NCI-H510A treated with DMSO at 0.1 percent for 48 hours (cell line): Measurements from ENCODE around the gene ZCCHC24.

Experiments
- DNase-seq: peaks from one replicate; lab custom pipeline; 2025; lab: John Stamatoyannopoulos, UW

The ZCCHC24 gene

DNA sequence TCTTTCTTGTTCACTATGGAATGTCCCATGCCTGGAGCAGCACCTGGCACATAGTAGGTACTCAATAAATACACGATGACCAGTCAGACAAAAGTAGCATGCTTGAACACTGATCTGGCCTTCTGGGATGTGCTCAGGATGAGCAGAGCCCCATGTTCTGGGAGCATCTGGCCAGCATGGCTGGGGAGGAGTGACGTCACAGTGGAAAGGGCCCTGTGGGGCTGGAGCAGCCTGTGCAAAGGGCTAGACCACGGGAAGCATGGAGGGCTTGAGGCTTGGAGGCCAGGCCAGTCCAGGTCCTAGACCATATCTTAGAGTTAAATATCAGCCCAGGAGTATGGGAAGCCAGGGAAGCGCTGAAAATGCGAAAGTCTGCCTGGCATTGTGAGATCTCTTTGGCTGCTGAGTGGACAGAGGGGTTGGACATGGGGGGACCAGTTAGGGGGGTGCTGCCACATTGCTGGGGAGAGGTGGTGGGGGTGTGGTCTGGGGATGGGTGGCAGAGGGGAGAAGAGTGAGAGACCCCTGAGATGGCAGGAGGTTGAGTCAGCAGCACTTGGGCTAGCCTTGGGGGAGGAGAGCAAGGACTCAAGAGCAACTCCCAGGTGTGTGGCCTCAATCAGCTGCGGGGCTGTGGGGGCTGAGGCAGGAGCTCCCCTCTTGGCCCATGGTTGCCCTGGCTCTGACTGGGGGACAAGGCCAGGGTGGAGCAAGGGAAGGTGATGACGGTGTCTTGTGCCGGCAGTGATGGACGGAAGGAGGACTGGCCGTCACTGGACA, 34.9 kb downstream of the ZCCHC24 start:
- DNase-seq = no peak

DNA sequence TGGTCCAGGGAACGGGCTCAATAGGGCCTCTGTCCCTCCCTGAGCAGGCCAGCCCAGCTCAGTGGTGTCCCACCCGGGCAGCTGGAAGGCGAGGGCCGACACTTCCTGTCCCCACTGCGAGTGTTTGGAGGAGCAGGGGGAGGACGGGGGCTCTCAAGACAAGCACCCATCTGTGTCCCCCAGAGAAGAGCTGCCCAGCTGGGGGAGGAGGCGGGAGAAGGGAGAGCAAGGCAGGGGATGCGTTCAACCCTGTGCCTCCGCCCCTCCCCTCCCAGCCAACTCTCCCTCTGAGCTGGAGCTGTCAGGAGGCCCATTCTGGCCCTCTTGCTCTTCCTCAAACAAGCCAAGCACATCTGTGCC, 35.7 kb downstream of the ZCCHC24 start:
- no peak for DNase-seq

DNA sequence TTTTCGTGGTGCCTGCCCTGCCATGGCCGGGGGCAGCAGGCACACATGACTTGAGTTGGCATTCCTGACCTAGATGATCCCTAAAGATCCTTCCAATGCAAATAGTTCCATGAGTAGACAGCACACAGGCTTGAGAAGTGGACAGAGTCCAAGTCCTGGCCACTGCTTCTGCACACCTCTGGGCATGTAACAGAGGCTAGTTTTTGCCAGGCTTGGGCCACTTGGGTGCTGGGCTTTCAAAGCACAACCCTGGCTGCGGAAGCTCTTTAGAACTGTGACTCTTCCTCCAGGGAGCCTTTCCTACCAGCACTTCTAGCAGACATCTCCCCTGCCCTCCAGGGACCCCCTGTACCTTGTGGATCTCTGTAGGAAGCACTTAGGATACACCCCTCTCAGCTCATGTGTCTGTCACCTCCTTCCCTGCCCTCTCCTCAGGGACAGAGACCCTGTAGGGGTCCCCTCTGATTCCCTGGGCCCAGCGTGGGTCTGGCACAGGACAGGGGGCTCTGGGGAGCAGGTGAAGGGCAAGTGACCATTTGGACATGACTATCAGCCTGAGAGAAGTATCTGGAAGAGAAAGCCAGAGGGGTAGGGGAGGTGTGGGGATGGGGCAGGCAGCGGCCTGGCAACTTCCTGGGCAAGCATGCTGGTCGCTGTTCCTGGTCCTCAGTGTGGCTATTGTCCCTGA, 36.2 kb downstream of the ZCCHC24 start:
- no peak for DNase-seq

DNA sequence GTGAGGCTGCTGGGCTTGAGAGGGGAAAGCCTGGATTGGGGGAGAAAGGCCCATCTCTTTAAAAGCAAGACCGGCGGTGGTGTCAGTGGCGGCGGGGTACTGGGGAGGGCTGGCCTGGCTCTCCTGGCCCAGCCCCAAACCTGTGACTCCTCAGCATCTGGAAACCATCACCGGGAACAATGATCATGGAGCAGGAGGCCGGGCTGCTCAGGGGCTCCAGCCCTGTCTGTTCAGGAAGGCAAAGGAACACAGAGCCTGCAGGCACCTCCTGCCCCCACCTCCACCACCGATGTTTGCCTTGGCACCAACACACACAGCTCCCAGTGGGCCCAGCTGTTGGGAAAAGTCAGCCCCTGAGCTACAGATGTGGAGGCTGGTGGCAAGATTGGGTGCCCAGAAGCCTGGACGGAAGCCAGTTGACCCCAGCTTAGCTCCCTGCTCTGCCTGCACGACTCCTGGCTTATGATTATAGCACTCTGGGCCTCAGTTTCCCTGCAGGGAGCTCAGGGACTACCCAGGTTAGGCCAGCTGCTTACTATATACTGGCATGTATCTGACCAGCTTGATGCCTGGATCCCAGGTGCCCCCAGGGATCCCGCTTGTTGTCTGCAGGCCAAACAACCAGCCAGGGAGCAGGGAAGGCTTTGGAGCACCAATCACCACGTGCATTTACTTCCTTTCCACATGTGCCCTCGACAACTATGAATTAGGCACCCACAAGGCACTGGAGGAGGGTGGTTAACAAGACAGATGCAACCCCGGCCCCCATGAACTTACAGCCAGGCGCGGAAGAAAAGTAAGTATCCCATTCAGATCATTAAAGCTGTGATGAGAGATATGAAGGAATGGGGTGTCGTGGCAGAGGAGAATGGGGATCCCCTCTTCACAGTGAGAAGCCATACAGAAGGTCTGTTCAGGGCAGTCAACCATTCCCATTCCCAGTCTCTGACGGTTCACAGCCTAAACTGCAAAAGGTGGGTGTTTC, 37.3 kb downstream of the ZCCHC24 start:
- no peak for DNase-seq

DNA sequence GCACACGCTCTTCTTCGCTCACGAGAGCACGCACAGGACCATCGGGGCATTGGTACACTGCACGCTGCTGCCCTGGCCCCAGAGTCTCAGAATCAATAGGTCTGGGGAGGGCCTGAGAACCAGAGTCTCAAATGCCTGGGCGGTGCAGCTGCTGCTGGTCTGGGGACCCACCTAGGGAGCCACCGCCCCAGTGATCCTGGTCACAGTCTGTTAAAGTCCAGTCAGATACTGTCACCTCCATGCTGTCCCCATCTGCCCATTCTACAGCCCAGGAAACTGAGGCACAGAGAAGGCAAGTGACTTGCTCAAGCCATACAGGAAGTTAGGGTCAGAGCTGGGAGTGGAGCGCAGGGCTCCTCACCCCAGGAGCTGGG, 38.0 kb downstream of the ZCCHC24 start:
- DNase-seq = no peak

DNA sequence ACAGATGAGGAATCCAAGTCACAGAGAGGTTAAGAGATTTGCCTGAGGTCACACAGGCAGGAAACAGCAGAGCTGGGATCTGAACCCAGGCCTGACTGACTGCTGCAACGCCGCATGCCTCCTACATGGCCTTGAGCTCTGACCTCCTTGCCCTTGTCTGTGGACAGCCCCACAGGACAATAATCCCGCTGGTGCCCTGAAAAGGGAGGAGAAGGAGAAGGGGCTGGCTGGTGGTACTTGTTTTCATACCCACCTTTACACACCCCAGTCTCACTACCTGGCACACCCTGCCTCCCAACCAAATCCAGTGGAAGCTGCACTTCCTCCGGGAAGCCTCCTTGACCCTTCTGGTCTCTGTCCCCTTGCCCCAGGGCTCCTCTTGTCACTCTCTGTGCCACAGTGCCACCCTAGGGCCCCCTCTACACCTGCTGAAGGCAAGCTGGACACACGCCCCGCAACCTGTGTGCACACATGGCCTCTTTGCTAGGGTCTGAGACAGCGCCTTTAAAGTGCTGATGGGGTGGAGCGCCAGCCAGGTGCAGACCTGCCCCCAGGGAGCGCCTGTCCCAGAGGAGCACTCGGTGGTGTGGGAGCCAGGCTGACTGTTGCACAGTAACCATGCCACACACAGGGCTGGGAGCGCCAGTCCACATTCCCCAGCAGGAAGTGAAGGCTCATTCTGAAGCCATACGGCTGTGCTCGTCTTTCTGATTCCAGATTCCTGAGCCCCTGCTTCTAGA, 38.6 kb downstream of the ZCCHC24 start:
- peak; percentile 34 for DNase-seq

DNA sequence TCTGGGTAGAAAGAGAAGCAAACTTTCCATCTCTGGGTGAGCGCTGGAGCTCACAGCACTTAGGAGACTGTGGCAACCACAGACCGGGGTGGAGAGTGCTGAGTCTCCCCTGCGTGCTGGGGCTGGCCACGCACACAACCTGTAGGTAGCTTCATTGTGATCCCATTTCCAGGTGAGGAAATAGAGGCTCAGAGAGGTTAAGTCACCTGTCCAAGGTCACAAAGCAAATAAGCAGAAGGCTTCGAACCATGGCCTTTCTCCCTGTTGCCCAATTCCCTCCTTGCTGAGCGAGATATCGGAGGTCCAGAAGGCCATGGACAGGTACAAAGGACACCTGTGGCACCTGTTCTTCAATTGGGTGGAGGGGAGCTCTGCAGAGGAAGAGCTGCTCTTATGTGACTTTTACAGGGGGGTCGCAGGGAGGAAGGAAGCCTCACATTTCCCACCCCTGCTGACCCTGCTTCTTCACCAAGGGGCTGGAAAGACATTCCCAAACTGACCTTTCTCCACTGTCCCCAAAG, 39.4 kb downstream of the ZCCHC24 start:
- DNase-seq = no peak

DNA sequence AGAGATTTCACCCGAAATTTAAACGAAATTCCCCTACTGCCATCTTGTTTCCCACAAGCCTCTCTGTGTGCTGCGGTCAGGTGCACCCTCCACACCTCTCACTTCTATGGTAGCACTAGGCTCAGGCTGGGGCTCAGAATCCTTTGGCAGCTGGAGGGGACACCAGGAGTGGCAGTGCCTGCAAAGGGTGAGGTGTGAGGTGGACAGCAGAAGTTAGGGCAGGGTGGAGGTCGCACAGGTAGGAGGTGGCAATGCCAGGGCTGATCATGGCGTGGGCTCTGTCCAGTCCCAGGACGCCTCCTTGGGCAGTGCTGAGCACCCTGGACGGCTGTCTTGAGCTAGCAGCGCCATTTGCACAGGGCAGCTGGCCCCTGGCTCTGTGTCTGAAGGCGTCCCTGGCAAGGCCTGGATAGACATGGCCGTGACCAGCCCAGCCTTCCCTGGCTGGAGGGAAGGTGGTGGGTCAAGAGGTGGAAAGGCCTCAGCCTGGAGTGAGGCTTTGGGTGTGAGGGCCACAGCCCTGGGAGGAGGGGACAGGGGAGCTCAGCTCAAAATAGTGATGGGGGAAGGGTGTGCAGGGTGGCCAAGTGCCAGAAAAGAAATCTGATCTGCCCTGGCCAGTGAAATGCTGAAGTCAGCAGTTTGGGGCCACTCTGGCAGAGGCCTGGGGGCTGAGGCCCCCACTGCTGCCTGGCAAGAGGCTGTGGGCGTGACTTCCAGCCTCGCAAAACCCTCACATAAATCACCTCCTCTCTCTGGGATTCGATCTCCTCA, 40.0 kb downstream of the ZCCHC24 start:
- peak; percentile 55 for DNase-seq

DNA sequence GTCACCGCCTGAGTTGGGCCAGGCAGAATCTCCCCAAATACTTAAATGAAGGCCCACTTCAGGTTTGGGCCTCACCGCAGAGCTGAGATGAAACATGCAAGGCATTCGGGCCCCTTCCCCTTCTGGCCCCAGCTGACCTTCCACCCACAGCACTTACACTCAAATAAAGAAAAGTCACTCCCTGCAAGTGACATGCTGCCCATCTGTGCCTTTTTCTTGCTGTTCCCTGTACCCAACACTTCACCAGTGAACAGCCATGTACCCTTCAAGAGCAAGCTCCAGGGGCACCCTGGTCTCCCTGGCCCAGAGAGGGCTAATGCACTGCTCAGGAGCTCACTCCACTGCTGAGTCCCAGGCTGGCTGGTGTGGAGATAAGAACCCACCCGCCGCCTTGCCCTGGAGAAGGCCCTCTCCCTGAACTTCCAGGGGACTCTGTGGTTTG, 40.7 kb downstream of the ZCCHC24 start:
- no peak for DNase-seq

DNA sequence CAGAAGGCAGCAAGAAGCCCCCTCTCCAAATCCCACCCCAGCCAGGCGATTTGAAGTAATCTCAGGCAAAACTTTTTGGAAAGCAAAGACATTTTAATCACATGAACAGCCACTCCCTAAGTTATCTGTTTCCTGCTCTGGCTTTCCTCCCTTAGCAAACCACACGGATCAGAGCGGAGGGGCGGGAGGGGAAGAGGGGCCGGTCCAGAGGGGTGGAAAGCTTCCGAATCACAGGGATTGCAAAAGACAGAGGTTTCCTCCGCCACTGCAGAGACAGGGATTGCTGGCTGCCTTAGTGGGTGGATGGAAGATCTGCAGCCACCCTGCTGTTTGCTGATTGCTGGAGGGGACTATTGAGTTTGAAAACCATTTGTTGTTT, 41.2 kb downstream of the ZCCHC24 start:
- no peak for DNase-seq

DNA sequence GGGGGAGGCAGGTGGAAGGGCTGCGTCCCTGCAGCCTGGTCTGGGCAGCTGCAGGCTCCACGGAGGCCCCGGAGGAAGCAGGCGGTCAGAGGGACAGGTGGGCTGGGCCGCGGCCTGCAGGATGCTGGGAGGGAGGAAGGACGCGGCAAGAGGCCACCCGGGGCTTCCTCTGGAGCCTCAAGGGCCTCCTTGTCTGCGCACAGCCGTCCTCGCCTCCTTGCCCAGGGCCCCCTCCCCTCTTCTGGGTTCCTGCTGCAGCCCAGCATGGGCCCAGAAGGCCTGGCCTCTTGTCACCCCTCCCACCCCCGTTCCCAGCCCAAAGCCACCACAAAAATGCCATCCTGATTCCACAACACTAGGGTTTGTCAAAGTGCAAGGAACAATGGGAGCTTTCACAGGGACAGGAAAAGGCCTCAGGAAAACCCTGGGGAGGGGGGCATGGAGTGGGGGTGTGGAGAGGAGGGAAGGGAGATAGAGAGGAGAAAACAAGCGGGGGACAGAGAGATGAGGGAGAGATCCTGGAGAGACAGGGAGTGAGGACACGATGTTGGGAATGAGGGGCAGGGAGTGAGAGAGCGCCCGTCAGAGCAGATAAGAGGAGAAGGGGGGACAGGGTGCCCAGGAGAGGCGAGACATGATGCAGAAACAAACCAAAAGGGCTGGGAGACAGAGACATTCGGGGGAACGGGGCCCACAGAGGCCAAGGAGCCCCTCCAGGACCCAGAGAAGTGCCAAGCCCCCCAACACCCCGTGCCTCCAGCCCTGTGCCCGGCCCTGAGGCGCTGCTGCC, 41.8 kb downstream of the ZCCHC24 start:
- no peak for DNase-seq

DNA sequence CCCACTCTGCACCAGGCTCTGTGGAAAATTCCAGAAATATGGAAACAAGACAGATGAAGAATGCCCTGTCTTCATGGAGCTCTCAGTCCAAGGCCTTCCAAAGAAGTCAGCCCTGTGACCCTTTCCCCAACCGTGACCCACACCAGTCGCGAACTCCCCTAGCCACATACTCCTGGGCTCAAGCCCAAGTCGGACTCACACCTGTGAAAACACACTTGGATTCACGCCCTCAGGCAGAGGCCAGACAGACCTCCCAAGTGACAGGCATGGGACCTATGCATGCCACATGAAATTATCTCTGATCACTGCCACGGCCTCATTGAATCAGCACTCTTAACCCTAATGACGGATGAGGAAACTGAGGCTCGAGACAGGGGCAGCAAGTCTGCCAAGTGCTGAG, 42.5 kb downstream of the ZCCHC24 start:
- DNase-seq = no peak

DNA sequence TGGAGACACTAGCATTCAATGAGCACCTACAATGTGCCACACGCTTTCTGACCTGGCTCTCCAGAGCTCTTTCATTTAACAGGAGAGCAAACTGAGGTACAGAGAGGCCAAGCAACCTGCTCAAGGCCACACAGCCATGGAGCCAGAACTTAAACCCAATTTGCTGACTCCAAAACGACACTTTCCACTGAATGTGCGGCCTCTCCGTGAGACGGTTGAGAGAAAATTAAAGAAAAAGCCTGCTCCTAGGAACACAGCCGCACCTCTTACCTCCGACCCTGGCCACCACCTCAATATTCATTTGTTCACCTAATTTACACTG, 42.8 kb downstream of the ZCCHC24 start:
- DNase-seq = no peak

DNA sequence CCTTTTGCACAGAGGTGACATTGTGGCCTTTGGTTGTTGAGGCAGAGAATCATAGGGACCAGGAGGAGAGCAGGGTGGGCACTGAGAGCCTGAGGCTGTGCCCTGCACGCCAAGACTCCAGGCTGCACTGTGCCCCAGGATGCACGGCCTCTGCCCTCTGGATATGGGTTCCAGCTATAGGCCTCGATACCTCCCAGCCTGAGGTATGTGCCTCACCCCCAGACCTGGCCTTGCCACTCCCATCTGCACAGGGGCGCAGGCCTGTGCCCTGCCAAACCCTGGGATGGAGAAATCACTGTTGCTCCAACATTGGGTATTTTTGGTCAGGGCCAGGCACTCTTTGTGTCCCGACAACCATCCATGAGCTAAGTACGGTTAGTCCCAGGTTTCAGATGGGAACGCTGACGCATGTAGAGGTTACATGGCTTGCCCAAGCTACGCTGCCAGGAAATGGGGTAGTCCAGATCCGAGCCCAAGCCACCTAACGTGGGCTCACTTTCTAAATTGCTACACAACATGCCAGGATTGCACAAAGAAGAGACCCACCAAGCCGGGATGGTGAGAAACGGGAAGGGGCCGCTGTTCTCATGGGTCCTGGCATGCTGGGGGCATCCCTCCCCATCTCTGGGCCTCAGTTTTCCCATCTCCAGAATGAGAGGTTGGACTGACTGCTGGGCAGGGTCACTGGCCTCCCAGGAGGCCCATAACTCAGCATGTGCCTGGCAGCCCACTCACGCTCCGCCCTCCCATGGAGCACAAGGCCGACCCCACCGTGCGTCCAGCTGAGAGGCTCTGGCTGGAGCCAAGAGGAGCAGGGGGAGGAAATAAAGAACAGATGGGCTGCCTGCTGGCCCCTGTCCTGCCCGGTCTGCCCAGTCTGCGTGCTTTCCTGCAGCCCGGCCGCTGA, 44.2 kb downstream of the ZCCHC24 start:
- no peak for DNase-seq

DNA sequence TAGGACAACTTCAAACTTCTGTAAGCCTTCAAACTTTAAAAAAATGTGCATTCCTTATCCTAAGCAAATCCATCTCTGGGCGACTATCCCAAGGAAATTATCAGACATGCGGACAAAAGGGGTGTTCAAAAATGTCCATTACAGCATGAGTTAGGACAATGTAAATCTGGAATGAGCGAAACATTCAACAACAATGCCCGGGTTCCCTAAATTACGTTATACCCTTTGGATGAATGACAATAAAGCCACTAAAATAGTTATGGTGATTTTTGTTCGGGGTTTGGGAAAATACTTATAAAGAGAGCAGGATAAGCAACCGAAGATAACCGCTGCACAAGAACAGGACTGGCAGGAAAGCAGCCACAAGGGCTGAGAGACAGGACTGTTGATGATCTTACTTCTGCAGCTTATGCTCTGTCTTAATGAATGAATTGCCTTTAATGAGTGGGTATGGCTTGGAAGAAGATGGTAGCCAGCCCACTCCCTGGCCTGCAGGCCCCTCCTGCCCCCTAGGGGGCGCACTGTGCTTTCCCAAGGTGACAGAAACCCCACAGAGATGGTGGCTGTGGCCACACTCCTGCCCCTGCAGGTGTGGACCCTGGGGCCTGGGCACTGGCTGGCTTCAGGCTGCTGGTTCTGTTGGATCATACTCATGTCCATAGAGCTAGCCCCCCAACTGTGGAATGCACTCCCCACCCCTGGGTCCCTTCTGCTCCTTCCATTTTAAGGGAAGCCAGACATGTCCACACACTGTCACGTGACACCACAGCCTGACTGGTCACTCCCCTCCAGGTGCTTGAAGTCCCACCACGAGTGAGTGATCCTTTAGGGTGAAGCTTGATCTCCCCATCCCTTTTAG, 45.0 kb downstream of the ZCCHC24 start:
- DNase-seq = peak; percentile 8

DNA sequence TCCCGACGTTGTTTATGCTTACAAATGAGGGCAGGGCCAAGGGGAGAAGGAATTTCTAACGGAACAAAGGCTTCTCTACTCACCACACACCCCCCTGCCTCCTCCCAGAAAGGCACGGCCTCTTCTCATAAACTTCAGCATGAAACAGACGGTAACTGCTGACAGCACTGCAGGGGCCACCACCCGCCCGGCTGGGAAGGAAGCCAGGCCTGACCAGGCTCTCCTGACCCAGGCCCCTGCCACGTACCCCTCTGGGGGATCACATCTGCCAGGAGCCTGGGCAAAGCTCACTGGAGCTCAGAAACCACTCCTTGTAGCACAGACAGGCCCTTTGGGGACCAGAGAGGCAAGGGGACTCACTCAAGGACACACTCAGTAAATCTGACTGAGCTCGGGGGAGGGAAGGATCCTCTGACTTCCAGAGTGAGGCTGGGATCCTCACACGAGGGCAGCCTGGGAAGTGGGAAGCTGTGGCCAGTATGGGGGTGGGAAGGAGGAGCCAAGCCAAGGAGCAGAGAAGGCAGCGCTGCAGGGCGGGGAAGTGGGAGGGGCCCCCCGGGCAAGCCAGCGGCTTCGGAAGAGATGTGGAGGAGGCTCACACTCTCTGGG, 46.1 kb downstream of the ZCCHC24 start:
- peak; percentile 48 for DNase-seq

DNA sequence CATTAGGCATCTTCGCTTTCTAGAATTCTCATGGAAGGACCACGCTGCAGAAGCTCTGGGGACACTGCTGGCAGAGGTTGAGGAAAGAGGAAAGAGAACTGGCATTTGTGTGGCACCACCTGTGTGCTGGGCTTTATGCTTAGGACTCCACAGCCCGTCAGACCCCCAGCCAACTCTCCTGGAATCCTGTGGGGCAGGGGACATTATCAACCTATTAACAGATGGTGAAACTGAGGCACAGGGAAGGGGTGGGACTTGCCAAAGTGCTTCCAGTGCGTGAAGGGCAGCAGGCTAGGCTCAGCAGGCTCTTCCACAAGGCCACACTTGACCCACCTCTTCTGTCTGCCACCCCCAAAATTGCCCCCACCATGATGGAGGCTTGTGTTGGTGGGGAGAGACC, 46.8 kb downstream of the ZCCHC24 start:
- DNase-seq = no peak
